Measurements from ENCODE around the gene ROPN1B. TPM values are rescaled to one million over a fixed set of nuclear protein-coding genes. Genes with fewer than 3 reads are reported as not detected.

The ROPN1B gene
- total and polyA plus RNA-seq, 12 donors, result 1.2 to 4.7 (median 3.2) TPM

GRCh38 chr3:125957674-125958510, 11.1 kb upstream of the ROPN1B start:
- H3K36me3 ChIP-seq, result no peaks in the 10 kb centered on the region
- WGBS, 2 donors, result 4 to 6% methylated on average over 63 to 75 of the region's 75 CpGs

DNA sequence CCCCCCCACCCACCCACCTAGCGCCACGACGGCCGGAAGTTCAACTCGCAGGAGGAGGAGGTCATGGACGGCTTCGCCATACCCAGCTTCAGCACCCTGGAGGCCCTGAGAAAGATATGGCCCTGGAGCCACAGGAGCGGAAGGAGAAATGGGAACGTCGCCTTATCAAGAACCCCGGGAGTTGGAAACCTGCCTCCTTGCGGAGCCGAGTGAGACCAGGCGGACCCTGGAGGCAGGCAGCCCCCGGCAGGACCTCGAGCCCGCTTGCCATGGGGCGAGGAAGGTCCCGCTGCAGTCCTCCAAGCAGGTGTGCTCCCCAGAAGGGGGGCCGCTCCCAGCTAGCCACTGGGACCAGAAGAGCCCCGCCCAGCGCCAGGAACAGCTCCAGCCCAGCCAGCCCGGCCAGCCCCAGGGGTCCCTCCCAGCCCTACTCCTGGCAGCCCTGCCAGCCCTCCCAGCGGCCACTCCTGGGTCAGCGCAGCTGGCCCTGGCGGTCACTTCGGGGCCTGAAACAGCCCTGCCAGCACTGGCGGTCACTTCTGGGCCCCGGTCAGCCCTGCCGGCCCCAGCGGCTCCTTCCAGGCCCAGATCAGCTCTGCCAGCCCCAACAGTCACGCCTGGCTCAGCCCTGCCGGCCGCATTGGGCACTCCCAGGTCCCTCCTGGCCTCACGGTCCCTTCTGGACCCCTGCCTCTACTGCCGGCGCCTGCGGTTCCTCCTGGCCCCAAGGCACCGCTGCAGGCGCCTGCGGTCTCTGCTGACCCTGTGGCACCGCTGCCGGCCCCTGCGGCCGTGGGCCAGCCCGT, 10.3 kb upstream of the ROPN1B start:
- WGBS, 2 donors, result 71 to 73% methylated on average over 43 to 46 of the region's 46 CpGs
- no peak for TF ChIP-seq CTCF (IDR thresholded peaks at IDR 0.05)
- intact Hi-C loops (cut with DNase I), result no loop called here
- ATAC-seq, result peak in 4 of 8 donors; percentile 17 to 53 (median 32)
- no peaks in the 10 kb centered on the region for H3K36me3 ChIP-seq
- no peaks in the 10 kb centered on the region for H3K9me3 ChIP-seq
- peak overlapping the region in 6 of 10 donors; percentile 24 to 41 (median 29) for H3K4me3 ChIP-seq
- peak in 1 of 2 donors; percentile 9 for DNase-seq
- peaks cover 0 to 56% (median 24%) of the 10 kb centered on the region in 7 donors for H3K27me3 ChIP-seq
- H3K27ac ChIP-seq, result peak overlapping the region in 2 of 10 donors; percentile 20 to 40
- H3K4me1 ChIP-seq, result no peaks in the 10 kb centered on the region

More at GRCh38 chr3:125957674-125958510, 11.1 kb upstream of the ROPN1B start:
- H3K27ac ChIP-seq, result peak overlapping the region in 2 of 10 donors; percentile 20 to 40
- peak in 6 of 8 donors; percentile 24 to 72 (median 65) for ATAC-seq
- TF ChIP-seq CTCF (IDR thresholded peaks at IDR 0.05), result no peak
- H3K27me3 ChIP-seq, result peaks cover 0 to 56% (median 24%) of the 10 kb centered on the region in 7 donors
- no peaks in the 10 kb centered on the region for H3K4me1 ChIP-seq
- H3K4me3 ChIP-seq, result peak overlapping the region in 6 of 10 donors; percentile 24 to 41 (median 29)
- H3K9me3 ChIP-seq, result no peaks in the 10 kb centered on the region
- intact Hi-C loops (cut with DNase I), result no loop called here
- DNase-seq, result peak in 1 of 2 donors; percentile 31

DNA sequence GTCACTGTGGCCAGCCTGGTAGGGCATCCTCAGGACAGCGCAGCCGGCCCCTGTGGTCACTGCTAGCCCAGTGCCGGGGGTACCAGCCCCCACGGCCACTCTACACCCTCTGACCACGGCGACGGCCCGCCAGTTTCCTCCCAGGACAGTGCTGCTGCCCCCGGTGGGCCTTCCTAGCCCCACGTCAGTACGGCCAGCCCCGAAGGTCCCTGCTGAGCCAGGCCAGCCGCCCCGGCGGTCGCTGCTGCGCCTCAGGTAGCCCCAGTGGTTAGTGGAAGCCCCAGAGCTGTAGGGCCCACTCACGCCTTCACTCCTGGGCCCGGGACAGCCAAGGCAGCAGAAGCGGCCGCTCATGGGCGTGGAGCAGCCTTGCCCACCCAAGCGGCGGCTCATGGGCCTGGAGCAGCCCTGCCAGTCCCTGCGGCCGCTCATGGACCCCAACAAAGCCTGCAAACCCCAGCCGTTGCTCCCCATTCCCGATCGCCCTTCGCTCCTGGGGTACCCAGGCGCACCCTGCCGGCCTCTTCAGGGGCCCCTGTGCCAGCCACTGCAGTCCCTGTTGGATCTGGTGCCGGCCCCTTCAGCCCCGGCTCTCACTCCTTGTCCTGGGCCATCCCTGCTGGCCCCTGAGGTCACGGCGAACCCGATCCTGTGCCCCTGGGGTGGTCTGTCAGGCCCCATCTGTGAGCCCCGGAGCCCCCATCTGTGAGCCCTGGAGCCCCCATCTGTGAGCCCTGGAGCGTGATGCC, 9.5 kb upstream of the ROPN1B start:
- intact Hi-C loops (cut with DNase I), result no loop called here
- no peak overlapping the region for H3K27ac ChIP-seq
- 94 to 96% methylated on average over 38 to 39 of the region's 39 CpGs for WGBS, 2 donors
- DNase-seq (peak in 1 of 2 donors; percentile 10), ATAC-seq (peak in 4 of 8 donors; percentile 11 to 55 (median 30))
- no peaks in the 10 kb centered on the region for H3K4me1 ChIP-seq
- no peaks in the 10 kb centered on the region for H3K36me3 ChIP-seq
- peaks cover 0 to 56% (median 24%) of the 10 kb centered on the region in 7 donors for H3K27me3 ChIP-seq
- TF ChIP-seq CTCF (IDR thresholded peaks at IDR 0.05), result no peak
- H3K9me3 ChIP-seq, result peaks cover 0 to 8% (median 0%) of the 10 kb centered on the region in 11 donors
- no peak overlapping the region for H3K4me3 ChIP-seq

- peaks cover 0 to 56% (median 24%) of the 10 kb centered on the region in 7 donors for H3K27me3 ChIP-seq
- H3K4me1 ChIP-seq, result no peaks in the 10 kb centered on the region
- TF ChIP-seq CTCF (IDR thresholded peaks at IDR 0.05), result no peak
- peak in 2 of 8 donors; percentile 8 to 15 for ATAC-seq
- H3K27ac ChIP-seq, result no peak overlapping the region
- peaks cover 0 to 10% (median 0%) of the 10 kb centered on the region in 11 donors for H3K9me3 ChIP-seq
- H3K36me3 ChIP-seq, result no peaks in the 10 kb centered on the region
- no peak for DNase-seq
- 91 to 92% methylated on average over 14 of the region's 14 CpGs for WGBS, 2 donors
- intact Hi-C loops (cut with DNase I), result no loop called here
- no peak overlapping the region for H3K4me3 ChIP-seq
These were observed 8.9 kb upstream of the ROPN1B start for GRCh38 chr3:125960066-125960424.
